GM12864 (cell line): ENCODE measurements around the gene MAIP1.

ENCODE experiments used
- DNase-seq: peaks from one replicate; pipeline ENCODE4 v3.0.0-alpha.2; 2011; ENCODE audit warnings: low read depth
- H3K4me3 ChIP-seq: 2 replicates; pipeline ENCODE4 v1.5.1; 2011; ENCODE audit warnings: mild to moderate bottlenecking, low read depth, low read length, control low read depth
- TF ChIP-seq, protein P1 (sequence below): IDR thresholded peaks from 2 replicates; pipeline ENCODE4 v1.5.1; 2011; ENCODE audit warnings: low read depth, mild to moderate bottlenecking, moderate library complexity, low read length, control low read depth, inconsistent platforms; ENCODE audit errors: missing control alignments

Gene MAIP1

DNA sequence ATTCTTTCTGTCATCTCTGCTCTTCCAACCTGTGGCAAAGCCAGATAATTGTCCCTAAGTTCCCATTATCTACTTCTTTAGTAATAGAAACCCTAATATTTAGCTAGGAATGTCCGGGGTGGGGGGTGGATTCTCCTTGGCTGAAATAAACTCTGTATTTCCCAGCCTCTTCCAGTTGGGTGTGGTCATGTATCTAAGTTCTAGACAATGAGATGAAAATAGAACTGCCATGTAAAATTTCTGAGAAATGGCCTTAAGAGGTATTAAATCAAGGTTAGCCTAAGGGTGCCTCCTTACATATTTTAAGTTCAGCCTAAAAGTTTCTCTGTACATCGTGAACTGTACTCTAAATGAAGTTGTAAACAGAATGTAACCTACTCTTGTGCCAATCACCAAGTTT lies 39.5 kb downstream of the MAIP1 start:
- DNase-seq: no peak
- no peak overlapping the region for H3K4me3 ChIP-seq
- TF ChIP-seq, protein P1, sequence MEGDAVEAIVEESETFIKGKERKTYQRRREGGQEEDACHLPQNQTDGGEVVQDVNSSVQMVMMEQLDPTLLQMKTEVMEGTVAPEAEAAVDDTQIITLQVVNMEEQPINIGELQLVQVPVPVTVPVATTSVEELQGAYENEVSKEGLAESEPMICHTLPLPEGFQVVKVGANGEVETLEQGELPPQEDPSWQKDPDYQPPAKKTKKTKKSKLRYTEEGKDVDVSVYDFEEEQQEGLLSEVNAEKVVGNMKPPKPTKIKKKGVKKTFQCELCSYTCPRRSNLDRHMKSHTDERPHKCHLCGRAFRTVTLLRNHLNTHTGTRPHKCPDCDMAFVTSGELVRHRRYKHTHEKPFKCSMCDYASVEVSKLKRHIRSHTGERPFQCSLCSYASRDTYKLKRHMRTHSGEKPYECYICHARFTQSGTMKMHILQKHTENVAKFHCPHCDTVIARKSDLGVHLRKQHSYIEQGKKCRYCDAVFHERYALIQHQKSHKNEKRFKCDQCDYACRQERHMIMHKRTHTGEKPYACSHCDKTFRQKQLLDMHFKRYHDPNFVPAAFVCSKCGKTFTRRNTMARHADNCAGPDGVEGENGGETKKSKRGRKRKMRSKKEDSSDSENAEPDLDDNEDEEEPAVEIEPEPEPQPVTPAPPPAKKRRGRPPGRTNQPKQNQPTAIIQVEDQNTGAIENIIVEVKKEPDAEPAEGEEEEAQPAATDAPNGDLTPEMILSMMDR: no peak

DNA sequence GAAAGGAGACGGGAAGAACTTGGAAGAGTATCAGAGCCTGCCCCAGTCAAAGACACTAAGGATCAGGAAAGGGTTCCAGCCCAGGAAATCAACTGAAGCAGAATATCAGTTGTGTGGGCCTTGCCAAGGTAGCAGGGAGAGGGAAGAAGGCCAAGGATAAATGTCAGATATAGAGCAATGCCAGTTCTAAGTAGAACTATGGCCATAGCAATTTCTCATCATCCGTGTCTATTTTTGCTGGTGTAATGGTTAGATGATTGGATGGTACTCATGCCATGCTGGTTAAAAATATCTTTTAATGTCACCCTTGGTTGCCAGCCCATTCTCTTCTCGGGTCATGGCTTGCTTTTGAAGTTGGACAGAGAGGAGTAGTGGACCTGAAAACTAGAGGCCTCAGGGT lies 41.9 kb downstream of the MAIP1 start:
- no peak for DNase-seq
- TF ChIP-seq, protein P1: no peak

DNA sequence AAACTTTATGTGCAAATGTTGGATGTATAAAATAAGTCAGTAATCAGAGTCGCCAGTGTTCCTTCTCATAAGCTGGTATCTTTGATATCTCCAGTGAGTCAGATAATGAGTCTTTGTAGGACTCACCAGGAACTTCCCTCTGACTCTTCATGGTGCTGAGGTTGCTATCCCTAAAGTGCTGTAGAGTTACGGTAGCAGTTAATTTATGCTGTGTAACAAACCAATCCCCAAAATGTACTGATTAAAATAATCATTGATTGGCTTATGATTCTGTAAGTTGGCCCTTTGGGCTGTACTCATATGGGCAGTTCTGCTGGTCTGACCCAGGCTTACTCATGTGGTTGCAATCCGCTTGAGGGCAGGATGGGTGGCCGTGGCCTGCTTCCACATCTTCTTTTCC lies 43.8 kb downstream of the MAIP1 start:
- TF ChIP-seq, protein P1: no peak
- no peak overlapping the region for H3K4me3 ChIP-seq
- DNase-seq: no peak

More for the DNA sequence above, 41.9 kb downstream of the MAIP1 start:
- H3K4me3 ChIP-seq: no peak overlapping the region

DNA sequence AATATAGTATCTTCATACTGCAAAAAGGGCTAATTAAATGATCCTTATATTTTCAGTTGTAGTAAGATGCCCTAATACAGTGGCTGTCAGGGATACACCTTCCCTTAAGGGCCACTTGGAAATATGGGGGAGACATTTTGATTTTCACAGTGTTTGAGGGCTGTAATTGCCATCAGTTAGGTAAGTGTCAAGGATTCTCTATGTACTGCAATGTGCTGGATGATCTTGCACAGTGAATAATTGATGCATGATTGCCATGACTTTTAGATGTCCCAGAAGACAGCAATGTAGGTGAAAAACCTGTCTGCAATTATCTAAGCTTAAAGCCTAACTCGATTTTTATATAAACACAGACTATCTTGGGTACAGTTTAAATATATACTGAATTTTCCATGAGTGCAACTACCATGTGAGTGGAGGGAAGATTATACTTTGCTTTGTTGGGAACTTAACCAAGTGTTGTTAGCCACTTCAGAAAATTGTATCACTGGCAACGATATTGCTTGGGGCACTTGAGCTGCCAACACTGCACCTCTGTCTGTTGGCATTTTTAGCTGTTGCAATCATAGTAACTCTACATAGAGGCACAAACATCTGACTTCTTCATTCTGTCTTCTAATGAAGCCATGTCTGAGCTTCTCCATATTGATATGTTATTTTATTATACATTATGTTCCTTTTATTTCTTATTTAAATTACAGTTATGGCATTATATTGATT lies 45.2 kb downstream of the MAIP1 start:
- no peak overlapping the region for H3K4me3 ChIP-seq
- no peak for DNase-seq
- TF ChIP-seq, protein P1: no peak

DNA sequence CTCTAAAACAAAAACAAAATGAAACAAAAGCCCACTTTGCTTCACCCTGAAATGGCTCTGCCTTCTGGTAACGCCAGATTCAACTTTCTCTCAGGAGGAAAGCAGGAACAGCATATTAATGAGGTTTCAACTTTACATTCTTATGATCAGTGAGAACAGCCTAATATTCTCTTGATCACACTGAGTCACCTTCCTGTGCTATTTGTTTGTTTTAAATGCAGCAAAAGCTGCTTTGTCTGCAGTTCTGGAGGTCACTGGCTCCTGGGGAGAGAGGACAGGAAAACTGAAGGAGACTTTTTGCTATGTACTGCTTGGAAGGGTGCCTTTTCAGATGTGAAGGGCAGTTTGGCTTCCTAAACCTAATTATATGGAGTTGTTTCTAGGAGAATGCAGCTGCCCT lies 48.1 kb downstream of the MAIP1 start:
- H3K4me3 ChIP-seq: no peak overlapping the region
- TF ChIP-seq, protein P1: no peak
- no peak for DNase-seq

DNA sequence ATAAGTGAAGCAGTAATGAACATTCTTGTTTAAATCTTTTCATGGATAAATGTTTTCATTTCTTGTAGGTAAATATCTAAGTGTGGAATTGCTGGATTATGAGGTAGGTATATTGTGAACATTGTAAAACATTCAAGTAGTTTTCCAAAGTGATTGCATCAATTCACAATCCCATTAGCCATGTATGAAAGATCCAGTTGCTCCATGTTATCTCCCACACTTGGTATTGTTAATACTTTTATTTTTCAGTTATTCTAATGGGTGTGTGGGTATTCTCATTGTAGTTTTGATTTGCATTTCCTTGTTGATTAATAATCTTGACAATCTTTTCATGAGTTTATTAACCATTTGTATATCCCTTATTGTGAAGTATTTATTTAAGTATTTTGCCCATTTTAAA lies 50.3 kb downstream of the MAIP1 start:
- no peak for DNase-seq
- TF ChIP-seq, protein P1: no peak
- H3K4me3 ChIP-seq: no peak overlapping the region

DNA sequence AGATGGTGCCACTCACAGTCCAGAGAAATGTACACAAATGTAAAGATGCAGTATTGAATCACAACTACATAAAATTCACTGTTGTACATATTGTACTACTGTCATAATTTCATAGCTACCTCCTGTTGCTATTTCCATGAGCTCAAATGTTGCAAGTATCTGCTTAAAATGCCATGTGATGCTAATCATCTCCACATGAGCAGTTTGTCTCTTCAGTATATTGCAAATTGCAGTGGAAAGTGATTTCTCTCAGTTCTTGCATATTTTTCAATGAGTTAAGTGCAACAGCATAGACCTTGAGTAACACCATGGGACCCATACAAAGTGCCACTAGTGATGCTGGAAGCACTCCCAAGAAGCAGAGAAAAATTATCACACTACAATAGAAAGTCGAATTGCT lies 51.9 kb downstream of the MAIP1 start:
- DNase-seq: no peak
- TF ChIP-seq, protein P1: no peak

More for the DNA sequence above, 51.9 kb downstream of the MAIP1 start:
- H3K4me3 ChIP-seq: no peak overlapping the region
